Ascending aorta (tissue), 2 donors: Measurements from ENCODE around the gene APOH. TPM values are rescaled to one million over a fixed set of nuclear protein-coding genes. Genes with fewer than 3 reads are reported as not detected.

Source experiments
- DNase-seq, 2 donors: peaks; one replicate each; pipeline ENCODE4 v3.0.0-alpha.2; 2019; ENCODE audit warnings: low spot score in 2 of 2
- H3K27ac ChIP-seq, 2 donors: fragments of 200-600 bp; sonication (generic); one replicate each; pipeline ENCODE4 v1.5.1; 2016 to 2017; ENCODE audit warnings: mild to moderate bottlenecking in 1 of 2
- H3K27me3 ChIP-seq: fragments of 200-600 bp; sonication (generic); one replicate; pipeline ENCODE4 v1.5.1; 2017
- H3K36me3 ChIP-seq, 2 donors: fragments of 200-600 bp; sonication (generic); one replicate each; pipeline ENCODE4 v1.5.1; 2016
- H3K4me1 ChIP-seq, 2 donors: fragments of 200-600 bp; sonication (generic); one replicate each; pipeline ENCODE4 v1.5.1; 2016 to 2017; ENCODE audit warnings: mild to moderate bottlenecking in 1 of 2
- H3K4me3 ChIP-seq, 2 donors: fragments of 200-600 bp; sonication (generic); one replicate each; pipeline ENCODE4 v1.5.1; 2016 to 2017; ENCODE audit warnings: mild to moderate bottlenecking in 1 of 2
- H3K9me3 ChIP-seq, 2 donors: fragments of 200-600 bp; sonication (generic); one replicate each; pipeline ENCODE4 v1.5.1; 2016
- CTCF ChIP-seq, 3 experiments: fragments of 200-600 bp in 2 of 3; fragments of 450-650 bp in 1 of 3; sonication (generic) in 2 of 3; IDR thresholded peaks; one replicate each; pipeline ENCODE4 v1.5.1; 2016 to 2019; ENCODE audit warnings: antibody characterized with exemption in 3 of 3, mild to moderate bottlenecking in 1 of 3, moderate library complexity in 1 of 3
- intact Hi-C: fragments of 100-400 bp; cut with DNase I; formaldehyde crosslinking; loops from one replicate; pipeline ENCODE4 v1.15.1; 2023
- total RNA-seq: library from RNA; depleted of rRNA; stranded (reverse); fragments of >200 nt; gene quantifications from one replicate; pipeline ENCODE4 v1.1.0, GENCODE V29; 2016

Gene APOH
- total RNA-seq, 1 donor from 2014 or later = 4.7 TPM

- Histone ChIP-seq H3K4me1 (no peaks in the 10 kb centered on the region), H3K36me3 (peaks cover 0 to 4% of the 10 kb centered on the region in 2 donors), H3K9me3 (no peaks in the 10 kb centered on the region), H3K27me3 (no peaks in the 10 kb centered on the region), H3K27ac (no peak overlapping the region), H3K4me3 (no peak overlapping the region)
- intact Hi-C loops = loop anchor here (5.0 to 10.0 kb wide), 2 partner anchors 703 to 875 kb away; no protein-coding TSS in a partner anchor
- DNase-seq = no peak
- TF ChIP-seq CTCF (IDR thresholded peaks at IDR 0.05) = no peak
Observed at GRCh38 chr17:66167189-66167815, 61.9 kb downstream of the APOH start.

- Histone ChIP-seq H3K4me1 (no peaks in the 10 kb centered on the region), H3K9me3 (peaks cover 0 to under 1% of the 10 kb centered on the region in 2 donors), H3K27ac (no peak overlapping the region), H3K36me3 (peaks cover 0 to 4% of the 10 kb centered on the region in 2 donors), H3K4me3 (no peak overlapping the region), H3K27me3 (no peaks in the 10 kb centered on the region)
- TF ChIP-seq CTCF (IDR thresholded peaks at IDR 0.05) = peak; percentile 57 to 74 (median 68)
- intact Hi-C loops = loop anchor here (2.0 to 10.0 kb wide), 3 partner anchors 701 to 935 kb away; no protein-coding TSS in a partner anchor
- DNase-seq = no peak
Observed at GRCh38 chr17:66165537-66166123, 63.6 kb downstream of the APOH start.

Other genes with a start within 250 kb of the APOH start
- gene CEP112, start 37.3 kb downstream of the APOH start, total RNA-seq = 11.4 TPM
- gene PRKCA, start 73.2 kb upstream of the APOH start, total RNA-seq = 3.2 TPM